ENCODE measurements around the gene GDI2.
"Not testable (repeated sequence)": the region's sequence is repeated elsewhere in the genome, so short reads cannot be mapped to it uniquely, and the experiment has no call there.

The GDI2 gene

GRCh38 chr10:5782174-5782573, 31.1 kb downstream of the GDI2 start:
- DNase-seq (ENCODE audit: low read depth, low spot score) = no peak

GRCh38 chr10:5779730-5780129, 33.5 kb downstream of the GDI2 start:
- DNase-seq (ENCODE audit: low read depth, low spot score) = no peak

- DNase-seq (ENCODE audit: low read depth, low spot score) = not testable (repeated sequence)
Observed at GRCh38 chr10:5777758-5778157, 35.5 kb downstream of the GDI2 start.

GRCh38 chr10:5776881-5777197, 36.4 kb downstream of the GDI2 start:
- DNase-seq (ENCODE audit: low read depth, low spot score) = no peak

GRCh38 chr10:5776136-5776880, 36.9 kb downstream of the GDI2 start:
- DNase-seq (ENCODE audit: low read depth, low spot score) = no peak

GRCh38 chr10:5775685-5776084, 37.5 kb downstream of the GDI2 start:
- peak; percentile 47 for DNase-seq (ENCODE audit: low read depth, low spot score)

- no peak for DNase-seq (ENCODE audit: low read depth, low spot score)
Observed at GRCh38 chr10:5774987-5775620, 38.1 kb downstream of the GDI2 start.

- DNase-seq (ENCODE audit: low read depth, low spot score) = no peak
Observed at GRCh38 chr10:5766189-5766588, 47.0 kb downstream of the GDI2 start.

- no peak for DNase-seq (ENCODE audit: low read depth, low spot score)
Observed at GRCh38 chr10:5765617-5766016, 47.6 kb downstream of the GDI2 start.

GRCh38 chr10:5764422-5765297, 48.6 kb downstream of the GDI2 start:
- no peak for DNase-seq (ENCODE audit: low read depth, low spot score)

- no peak for DNase-seq (ENCODE audit: low read depth, low spot score)
Observed at GRCh38 chr10:5762531-5762930, 50.7 kb downstream of the GDI2 start.

- no peak for DNase-seq (ENCODE audit: low read depth, low spot score)
Observed at GRCh38 chr10:5761220-5761619, 52.0 kb downstream of the GDI2 start.

GRCh38 chr10:5760515-5760914, 52.7 kb downstream of the GDI2 start:
- no peak for DNase-seq (ENCODE audit: low read depth, low spot score)

- DNase-seq (ENCODE audit: low read depth, low spot score) = no peak
Observed at GRCh38 chr10:5758927-5759326, 54.3 kb downstream of the GDI2 start.

GRCh38 chr10:5757766-5758517, 55.3 kb downstream of the GDI2 start:
- no peak for DNase-seq (ENCODE audit: low read depth, low spot score)

- DNase-seq (ENCODE audit: low read depth, low spot score) = no peak
Observed at GRCh38 chr10:5752301-5752871, 60.8 kb downstream of the GDI2 start.

- no peak for DNase-seq (ENCODE audit: low read depth, low spot score)
Observed at GRCh38 chr10:5751601-5752253, 61.5 kb downstream of the GDI2 start.

- no peak for DNase-seq (ENCODE audit: low read depth, low spot score)
Observed at GRCh38 chr10:5748394-5748803, 64.8 kb downstream of the GDI2 start.

- DNase-seq (ENCODE audit: low read depth, low spot score) = no peak
Observed at GRCh38 chr10:5746197-5746596, 67.0 kb downstream of the GDI2 start.

GRCh38 chr10:5744849-5745248, 68.4 kb downstream of the GDI2 start:
- no peak for DNase-seq (ENCODE audit: low read depth, low spot score)

- no peak for DNase-seq (ENCODE audit: low read depth, low spot score)
Observed at GRCh38 chr10:5743736-5744135, 69.5 kb downstream of the GDI2 start.

Measured in activated naive CD8-positive, alpha-beta T cell treated with anti-CD3 and anti-CD28 coated beads, Interleukin-2, amount 50 U/mL, for 16 hours (primary cell).